Immature natural killer cell (primary cell): ENCODE measurements around the gene UBE2S. TPM values are rescaled to one million over a fixed set of nuclear protein-coding genes. Genes with fewer than 3 reads are reported as not detected.
"Not testable (repeated sequence)": the region's sequence is repeated elsewhere in the genome, so short reads cannot be mapped to it uniquely, and the experiment has no call there.

ENCODE experiments used
- DNase-seq, 3 donors: peaks; one replicate each; pipeline ENCODE4 v3.0.0; 2022; ENCODE audit warnings: mixed read lengths in 1 of 3
- H3K27ac Mint-ChIP-seq, 6 donors: one replicate each; pipeline ENCODE4 v1.8.0; 2020; ENCODE audit warnings: mixed read lengths in 6 of 6, mild to moderate bottlenecking in 5 of 6, inconsistent platforms in 4 of 6, moderate library complexity in 3 of 6
- H3K27me3 Mint-ChIP-seq, 3 donors: one replicate each; pipeline ENCODE4 v1.8.0; 2020 to 2021; ENCODE audit warnings: low read depth in 3 of 3, mild to moderate bottlenecking in 3 of 3, mixed read lengths in 3 of 3, moderate library complexity in 3 of 3, inconsistent platforms in 1 of 3
- H3K36me3 Mint-ChIP-seq, 3 donors: one replicate each; pipeline ENCODE4 v1.8.0; 2020; ENCODE audit warnings: mixed read lengths in 3 of 3, inconsistent platforms in 2 of 3, mild to moderate bottlenecking in 2 of 3
- H3K4me1 Mint-ChIP-seq, 2 donors: one replicate each; pipeline ENCODE4 v1.8.0; 2020; ENCODE audit warnings: inconsistent platforms in 2 of 2, mild to moderate bottlenecking in 2 of 2, mixed read lengths in 2 of 2, moderate library complexity in 1 of 2
- H3K4me3 Mint-ChIP-seq, 5 donors: one replicate each; pipeline ENCODE4 v1.8.0; 2020; ENCODE audit warnings: mild to moderate bottlenecking in 5 of 5, mixed read lengths in 5 of 5, inconsistent platforms in 3 of 5, moderate library complexity in 3 of 5
- H3K9me3 Mint-ChIP-seq, 6 donors: one replicate each; pipeline ENCODE4 v1.8.0; 2020; ENCODE audit warnings: mild to moderate bottlenecking in 6 of 6, mixed read lengths in 6 of 6, inconsistent platforms in 4 of 6, moderate library complexity in 3 of 6
- polyA plus RNA-seq, 3 donors: library from polyadenylated mRNA; unstranded; fragments of 300-500 nt; fragmentation: Illumina TruSeq; gene quantifications; one replicate each; pipeline ENCODE4 v1.2.3, GENCODE V29; 2021

Gene UBE2S
- polyA plus RNA-seq, 3 donors from 2014 or later: 40.2 to 72.1 (median 47.0) TPM

GRCh38 chr19:55433292-55433691 lies 25.7 kb upstream of the UBE2S start:
- Mint-ChIP-seq H3K4me3 (no peak overlapping the region), H3K4me1 (no peaks in the 10 kb centered on the region), H3K36me3 (no peaks in the 10 kb centered on the region), H3K27me3 (peaks cover 7 to 24% (median 14%) of the 10 kb centered on the region in 3 donors), H3K27ac (no peak overlapping the region), H3K9me3 (peaks cover 0 to 2% (median 0%) of the 10 kb centered on the region in 6 donors)
- no peak for DNase-seq

GRCh38 chr19:55432241-55432959 lies 24.8 kb upstream of the UBE2S start:
- peaks cover 7 to 24% (median 14%) of the 10 kb centered on the region in 3 donors for H3K27me3 Mint-ChIP-seq

DNA sequence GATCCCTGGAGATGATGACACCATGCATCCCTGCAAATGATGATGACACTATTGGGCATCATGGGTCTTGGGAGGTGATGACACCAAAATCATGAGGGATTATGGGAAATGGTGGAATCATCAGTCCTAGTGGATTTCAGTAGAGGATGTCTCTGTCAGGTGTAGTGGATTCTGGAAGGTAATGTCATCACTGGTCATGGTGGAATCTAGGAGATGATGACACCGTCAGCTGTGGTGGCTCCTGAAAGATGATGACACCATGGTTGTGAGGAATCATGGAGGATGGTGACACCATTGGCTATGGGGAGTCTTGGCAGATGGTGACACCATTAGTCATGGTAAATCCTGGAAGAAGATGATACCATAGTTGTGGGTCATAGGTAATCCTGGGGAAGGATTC lies 23.6 kb upstream of the UBE2S start:
- Mint-ChIP-seq H3K9me3 (peaks cover 0 to 2% (median 0%) of the 10 kb centered on the region in 6 donors), H3K27ac (no peak overlapping the region), H3K36me3 (no peaks in the 10 kb centered on the region), H3K4me3 (no peak overlapping the region), H3K4me1 (no peaks in the 10 kb centered on the region), H3K27me3 (peaks cover 7 to 17% (median 10%) of the 10 kb centered on the region in 3 donors)
- no peak for DNase-seq

More at GRCh38 chr19:55432241-55432959, 24.8 kb upstream of the UBE2S start:
- Mint-ChIP-seq H3K36me3 (no peaks in the 10 kb centered on the region), H3K9me3 (peaks cover 0 to 2% (median 0%) of the 10 kb centered on the region in 6 donors), H3K4me1 (no peaks in the 10 kb centered on the region), H3K27ac (no peak overlapping the region), H3K4me3 (no peak overlapping the region)
- DNase-seq: no peak

DNA sequence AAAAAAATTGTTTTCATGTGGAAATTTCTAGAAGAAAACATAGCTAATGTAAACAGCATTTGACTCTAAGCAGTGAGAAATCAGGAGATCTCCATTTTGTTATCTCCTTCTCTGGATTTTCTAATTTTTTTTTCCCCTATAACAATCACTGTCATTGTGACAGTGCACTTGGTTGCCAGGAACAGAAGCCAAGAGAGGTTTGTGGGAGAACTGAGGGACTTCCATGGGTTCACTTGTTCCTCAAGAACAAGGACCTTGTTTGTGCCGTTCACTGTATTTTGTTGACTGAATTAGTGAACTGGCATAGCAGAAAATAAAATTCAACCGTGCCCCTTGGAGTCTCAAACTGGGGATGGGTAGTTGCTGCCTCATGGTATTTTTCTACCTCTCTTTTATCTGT lies 18.5 kb upstream of the UBE2S start:
- Mint-ChIP-seq H3K4me1 (peaks cover 5 to 7% of the 10 kb centered on the region in 2 donors), H3K27me3 (peaks cover 3 to 15% (median 8%) of the 10 kb centered on the region in 3 donors), H3K9me3 (peaks cover 0 to 2% (median 0%) of the 10 kb centered on the region in 6 donors), H3K27ac (no peak overlapping the region), H3K4me3 (no peak overlapping the region), H3K36me3 (no peaks in the 10 kb centered on the region)
- no peak for DNase-seq

- peaks cover 0 to 10% (median 8%) of the 10 kb centered on the region in 3 donors for H3K27me3 Mint-ChIP-seq
- DNase-seq: no peak
- H3K36me3 Mint-ChIP-seq: no peaks in the 10 kb centered on the region
- H3K4me1 Mint-ChIP-seq: peaks cover 5 to 7% of the 10 kb centered on the region in 2 donors
- H3K9me3 Mint-ChIP-seq: no peaks in the 10 kb centered on the region
- no peak overlapping the region for H3K4me3 Mint-ChIP-seq
- no peak overlapping the region for H3K27ac Mint-ChIP-seq
These were observed 16.9 kb upstream of the UBE2S start for GRCh38 chr19:55424518-55424917.

- H3K4me1 Mint-ChIP-seq: peaks cover 5 to 7% of the 10 kb centered on the region in 2 donors
These were observed 15.8 kb upstream of the UBE2S start for GRCh38 chr19:55423225-55424005.

DNA sequence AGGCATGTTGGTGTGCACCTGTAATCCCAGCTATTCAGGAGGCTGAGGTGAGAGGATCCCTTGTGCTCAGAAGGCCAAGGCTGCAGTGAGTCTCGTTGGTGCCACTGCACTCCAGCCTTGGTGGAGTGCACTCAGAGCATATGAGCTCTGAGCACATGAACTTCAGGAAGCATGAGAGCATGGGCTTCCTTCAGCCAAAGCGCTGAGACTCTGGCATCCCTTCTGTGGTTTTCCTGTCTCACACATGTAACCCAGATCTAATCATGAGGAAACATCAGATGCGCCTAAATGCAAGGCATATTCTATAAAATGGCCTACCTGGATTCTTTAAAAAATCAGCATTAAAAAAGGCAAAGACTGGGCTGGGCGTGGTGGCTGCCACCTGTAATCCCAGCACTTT lies 13.7 kb upstream of the UBE2S start:
- peak overlapping the region in 1 of 6 donors; percentile 79 for H3K27ac Mint-ChIP-seq
- not testable (repeated sequence) for H3K9me3 Mint-ChIP-seq, H3K4me1 Mint-ChIP-seq, H3K4me3 Mint-ChIP-seq, H3K36me3 Mint-ChIP-seq
- H3K27me3 Mint-ChIP-seq: peaks cover 2 to 18% (median 10%) of the 10 kb centered on the region in 3 donors
- peak; percentile 25 to 31 (median 26) for DNase-seq

More at GRCh38 chr19:55423225-55424005, 15.8 kb upstream of the UBE2S start:
- Mint-ChIP-seq H3K36me3 (no peaks in the 10 kb centered on the region), H3K27me3 (peaks cover 0 to 10% (median 9%) of the 10 kb centered on the region in 3 donors), H3K9me3 (no peaks in the 10 kb centered on the region), H3K27ac (no peak overlapping the region), H3K4me3 (no peak overlapping the region)
- no peak for DNase-seq

- DNase-seq: no peak
- H3K27ac Mint-ChIP-seq: peak overlapping the region in 1 of 6 donors; percentile 53
- H3K4me3 Mint-ChIP-seq: no peak overlapping the region
- peaks cover 2 to 18% (median 10%) of the 10 kb centered on the region in 3 donors for H3K27me3 Mint-ChIP-seq
- H3K9me3 Mint-ChIP-seq: no peaks in the 10 kb centered on the region
- peaks cover 5 to 7% of the 10 kb centered on the region in 2 donors for H3K4me1 Mint-ChIP-seq
- no peaks in the 10 kb centered on the region for H3K36me3 Mint-ChIP-seq
These were observed 12.1 kb upstream of the UBE2S start for GRCh38 chr19:55419624-55420236.

DNA sequence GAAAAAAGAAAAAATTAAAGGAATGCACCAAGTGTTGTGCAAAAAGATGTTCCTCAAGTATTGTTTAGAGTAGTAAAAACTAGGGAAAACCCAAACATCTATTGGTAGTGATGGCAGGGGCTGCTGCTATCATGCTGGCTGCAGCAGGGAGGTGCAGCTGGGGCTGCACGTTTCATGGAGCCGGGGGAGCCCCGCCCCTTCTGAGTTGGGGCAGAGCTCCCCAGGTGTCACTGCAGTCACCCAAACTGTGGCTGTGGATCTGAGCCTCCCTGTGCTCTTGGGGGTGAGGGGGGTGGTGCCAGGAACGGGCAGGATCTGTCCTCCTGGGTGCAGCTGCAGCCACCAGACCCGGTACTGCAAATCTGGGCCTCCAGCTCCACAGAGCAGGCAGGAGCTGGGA lies 11.5 kb upstream of the UBE2S start:
- Mint-ChIP-seq H3K9me3 (no peaks in the 10 kb centered on the region), H3K27ac (no peak overlapping the region), H3K4me1 (peaks cover 5 to 7% of the 10 kb centered on the region in 2 donors), H3K27me3 (peaks cover 2 to 21% (median 10%) of the 10 kb centered on the region in 3 donors), H3K4me3 (no peak overlapping the region), H3K36me3 (no peaks in the 10 kb centered on the region)
- no peak for DNase-seq

GRCh38 chr19:55418185-55418584 lies 10.6 kb upstream of the UBE2S start:
- peak; percentile 33 to 57 (median 39) for DNase-seq
- no peak overlapping the region for H3K4me3 Mint-ChIP-seq
- peaks cover 5 to 7% of the 10 kb centered on the region in 2 donors for H3K4me1 Mint-ChIP-seq
- H3K36me3 Mint-ChIP-seq: no peaks in the 10 kb centered on the region
- H3K27ac Mint-ChIP-seq: peak overlapping the region in 1 of 6 donors; percentile 49
- H3K27me3 Mint-ChIP-seq: peaks cover 2 to 17% (median 10%) of the 10 kb centered on the region in 3 donors
- no peaks in the 10 kb centered on the region for H3K9me3 Mint-ChIP-seq

DNA sequence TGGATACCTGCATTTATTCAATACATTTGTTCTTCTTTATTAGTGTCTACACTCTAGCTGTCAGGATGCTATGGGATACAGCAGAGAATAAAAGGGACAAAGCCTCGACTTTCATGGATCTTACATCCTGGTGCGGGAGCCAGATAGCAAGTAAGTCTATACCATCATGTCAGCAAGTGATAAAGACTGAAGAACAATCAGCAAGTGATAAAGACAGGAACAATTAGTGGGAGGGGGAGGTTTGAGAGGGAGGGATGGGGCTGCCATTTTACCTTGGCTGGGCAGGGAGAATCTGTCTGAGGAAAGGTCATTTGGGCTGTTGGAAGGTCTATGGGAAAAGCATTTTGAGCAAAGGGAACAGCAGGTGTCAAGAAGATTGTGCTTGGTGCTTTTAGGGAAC lies 2.6 kb upstream of the UBE2S start:
- peaks cover 11 to 18% (median 15%) of the 10 kb centered on the region in 3 donors for H3K27me3 Mint-ChIP-seq
- H3K36me3 Mint-ChIP-seq: peaks cover 0 to 13% (median 5%) of the 10 kb centered on the region in 3 donors
- H3K4me3 Mint-ChIP-seq: peak overlapping the region in 1 of 5 donors; percentile 92
- H3K27ac Mint-ChIP-seq: peak overlapping the region in 2 of 6 donors; percentile 34 to 47
- H3K4me1 Mint-ChIP-seq: peaks cover 27 to 34% of the 10 kb centered on the region in 2 donors
- no peak for DNase-seq
- H3K9me3 Mint-ChIP-seq: no peaks in the 10 kb centered on the region

- H3K4me1 Mint-ChIP-seq: peaks cover 27 to 34% of the 10 kb centered on the region in 2 donors
- not testable (repeated sequence) for DNase-seq, H3K9me3 Mint-ChIP-seq
- H3K4me3 Mint-ChIP-seq: peak overlapping the region; percentile 34 to 92 (median 51)
- H3K27me3 Mint-ChIP-seq: peaks cover 11 to 15% (median 14%) of the 10 kb centered on the region in 3 donors
- peak overlapping the region; percentile 81 to 100 (median 98) for H3K27ac Mint-ChIP-seq
- H3K36me3 Mint-ChIP-seq: peaks cover 0 to 13% (median 5%) of the 10 kb centered on the region in 3 donors
These were observed 1.6 kb upstream of the UBE2S start for GRCh38 chr19:55409179-55409578.

DNA sequence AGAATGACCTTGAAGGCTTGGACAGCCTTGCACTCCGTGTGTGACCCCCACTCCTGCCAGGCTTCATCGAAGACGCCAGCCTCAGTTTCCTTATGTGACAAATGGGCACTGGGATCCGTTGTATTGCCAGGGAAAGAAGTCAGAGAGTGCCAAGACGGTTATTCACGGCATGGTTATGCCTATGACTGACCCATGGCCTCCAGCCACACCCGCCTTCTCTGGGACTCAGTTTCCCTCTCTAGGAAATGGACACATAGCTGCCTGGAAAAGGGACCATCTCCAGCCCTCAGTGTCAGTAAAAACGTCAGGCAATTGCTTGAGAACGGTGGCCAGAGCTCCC lies 915 bp upstream of the UBE2S start:
- H3K36me3 Mint-ChIP-seq: peaks cover 0 to 18% (median 5%) of the 10 kb centered on the region in 3 donors
- no peak for DNase-seq
- peaks cover 27 to 34% of the 10 kb centered on the region in 2 donors for H3K4me1 Mint-ChIP-seq
- no peaks in the 10 kb centered on the region for H3K9me3 Mint-ChIP-seq
- H3K27ac Mint-ChIP-seq: peak overlapping the region; percentile 96 to 100 (median 99)
- H3K27me3 Mint-ChIP-seq: peaks cover 11 to 15% (median 14%) of the 10 kb centered on the region in 3 donors
- H3K4me3 Mint-ChIP-seq: peak overlapping the region; percentile 91 to 96 (median 93)
